ENCODE results near the gene MPPE1.
"Not testable (repeated sequence)": the region's sequence is repeated elsewhere in the genome, so short reads cannot be mapped to it uniquely, and the experiment has no call there.

MPPE1 gene, protein sequence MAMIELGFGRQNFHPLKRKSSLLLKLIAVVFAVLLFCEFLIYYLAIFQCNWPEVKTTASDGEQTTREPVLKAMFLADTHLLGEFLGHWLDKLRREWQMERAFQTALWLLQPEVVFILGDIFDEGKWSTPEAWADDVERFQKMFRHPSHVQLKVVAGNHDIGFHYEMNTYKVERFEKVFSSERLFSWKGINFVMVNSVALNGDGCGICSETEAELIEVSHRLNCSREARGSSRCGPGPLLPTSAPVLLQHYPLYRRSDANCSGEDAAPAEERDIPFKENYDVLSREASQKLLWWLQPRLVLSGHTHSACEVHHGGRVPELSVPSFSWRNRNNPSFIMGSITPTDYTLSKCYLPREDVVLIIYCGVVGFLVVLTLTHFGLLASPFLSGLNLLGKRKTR

DNA sequence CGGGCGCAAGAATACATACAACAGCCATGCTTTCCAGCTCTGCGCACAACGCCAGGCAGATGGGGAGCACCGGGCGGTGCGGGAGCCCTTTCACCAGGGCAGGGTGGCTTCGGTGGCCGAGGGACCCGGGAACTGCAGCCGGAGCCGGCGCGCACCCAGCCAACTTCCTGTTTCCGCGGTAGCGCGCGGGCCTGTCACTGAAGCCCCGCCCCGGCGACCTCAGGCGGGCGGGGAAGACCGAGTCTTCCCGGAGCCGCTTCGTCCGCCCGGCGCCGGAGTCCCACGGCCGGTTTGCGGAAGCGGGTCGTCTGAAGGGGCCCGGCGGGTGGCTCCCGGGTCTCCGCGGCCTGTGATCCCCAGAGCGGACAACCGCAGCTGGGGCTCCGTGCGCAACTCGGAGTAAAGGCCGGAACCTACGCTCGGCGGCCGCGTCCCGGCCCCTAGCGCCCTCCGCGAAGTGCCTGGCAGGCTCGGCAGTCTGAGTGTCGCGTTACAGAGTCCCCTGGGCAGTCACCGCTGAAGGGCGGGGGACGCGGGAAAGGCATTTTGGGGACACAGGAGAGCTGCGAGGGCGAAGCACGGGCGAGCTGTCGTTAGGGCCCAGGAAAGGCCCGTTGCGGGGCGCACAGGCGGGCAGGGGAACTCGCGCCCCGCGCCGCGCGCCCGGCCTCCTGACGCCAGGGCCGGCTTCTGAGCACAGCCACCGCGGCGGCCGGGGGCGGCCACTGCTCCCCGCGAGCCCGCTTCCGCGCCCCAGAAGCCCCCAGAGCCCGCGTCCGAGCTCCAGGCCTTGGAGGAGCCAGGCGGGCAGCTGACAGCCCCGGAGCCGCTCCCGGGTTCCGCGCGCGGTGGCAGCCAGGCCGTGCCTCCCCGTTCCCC is at the start of gene MPPE1:
TSS of gene MPPE1 (minus strand) at position 136 of the 879 bp plus-strand sequence. CDS start 11,053 bp downstream, outside the sequence.
- DNase-seq, result peak; percentile 76 to 83

DNA sequence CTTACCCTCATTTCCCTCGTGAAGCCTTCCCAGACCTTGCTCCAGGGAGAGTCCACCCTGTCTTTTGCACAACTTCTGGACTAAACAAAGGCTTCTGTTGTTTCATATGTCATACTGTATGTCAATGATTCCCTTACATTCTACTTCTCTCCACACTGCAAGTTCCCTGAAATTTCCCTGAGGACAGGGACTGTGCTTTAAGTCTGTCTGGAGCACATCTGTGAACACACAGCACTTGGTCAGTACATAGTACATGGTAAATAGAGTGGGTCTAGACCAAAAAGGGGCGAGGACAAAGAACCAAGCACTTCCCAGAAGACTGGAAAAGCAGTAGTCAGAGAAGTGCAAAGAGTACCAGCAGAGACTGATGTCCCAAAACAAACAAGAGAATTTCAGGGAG is 49.5 kb upstream of the MPPE1 start:
- DNase-seq, result no peak

DNA sequence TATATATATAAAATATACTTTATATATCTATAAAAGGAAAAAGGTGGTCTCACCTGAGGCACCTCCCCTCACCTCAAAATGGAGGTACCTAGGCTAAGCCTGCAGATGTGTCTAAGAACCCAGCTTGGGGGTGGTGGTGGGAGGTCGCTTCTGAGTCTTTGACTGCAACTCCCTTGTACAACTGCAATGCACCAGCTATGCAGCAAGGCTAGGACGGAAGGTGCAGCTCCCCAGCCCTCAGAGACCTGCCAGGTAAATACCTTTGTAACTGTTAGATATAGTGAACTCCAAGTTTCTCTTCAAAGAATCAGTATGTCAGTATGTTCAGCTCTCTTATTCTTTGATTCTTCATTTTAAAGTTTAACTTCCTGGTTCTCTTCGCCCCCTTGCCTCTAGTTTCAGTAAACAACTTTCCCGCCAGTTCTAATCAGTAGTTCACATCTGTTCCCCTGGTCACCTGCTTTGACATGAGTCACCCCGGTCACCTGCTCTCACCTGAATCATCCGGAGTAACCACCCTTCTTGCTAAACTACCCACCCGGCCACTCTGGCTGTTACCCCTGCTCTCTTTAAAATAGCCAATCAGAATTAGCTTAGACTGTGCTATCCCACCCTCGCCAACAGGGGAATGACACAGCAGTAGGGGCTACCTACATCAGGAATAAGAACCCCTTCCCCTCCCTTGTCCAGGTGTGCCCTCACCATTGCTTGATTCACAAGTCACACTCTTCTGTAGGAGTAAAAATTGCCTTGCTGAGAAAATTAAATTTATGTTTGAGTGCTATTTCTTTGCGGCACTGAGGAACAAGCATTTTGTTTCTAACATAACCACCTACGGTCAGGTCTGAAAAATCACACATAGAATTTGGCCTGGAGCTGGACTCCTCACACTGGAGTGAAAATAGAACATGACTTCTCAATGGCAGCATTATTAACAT is 48.5 kb upstream of the MPPE1 start:
- DNase-seq, result no peak

DNA sequence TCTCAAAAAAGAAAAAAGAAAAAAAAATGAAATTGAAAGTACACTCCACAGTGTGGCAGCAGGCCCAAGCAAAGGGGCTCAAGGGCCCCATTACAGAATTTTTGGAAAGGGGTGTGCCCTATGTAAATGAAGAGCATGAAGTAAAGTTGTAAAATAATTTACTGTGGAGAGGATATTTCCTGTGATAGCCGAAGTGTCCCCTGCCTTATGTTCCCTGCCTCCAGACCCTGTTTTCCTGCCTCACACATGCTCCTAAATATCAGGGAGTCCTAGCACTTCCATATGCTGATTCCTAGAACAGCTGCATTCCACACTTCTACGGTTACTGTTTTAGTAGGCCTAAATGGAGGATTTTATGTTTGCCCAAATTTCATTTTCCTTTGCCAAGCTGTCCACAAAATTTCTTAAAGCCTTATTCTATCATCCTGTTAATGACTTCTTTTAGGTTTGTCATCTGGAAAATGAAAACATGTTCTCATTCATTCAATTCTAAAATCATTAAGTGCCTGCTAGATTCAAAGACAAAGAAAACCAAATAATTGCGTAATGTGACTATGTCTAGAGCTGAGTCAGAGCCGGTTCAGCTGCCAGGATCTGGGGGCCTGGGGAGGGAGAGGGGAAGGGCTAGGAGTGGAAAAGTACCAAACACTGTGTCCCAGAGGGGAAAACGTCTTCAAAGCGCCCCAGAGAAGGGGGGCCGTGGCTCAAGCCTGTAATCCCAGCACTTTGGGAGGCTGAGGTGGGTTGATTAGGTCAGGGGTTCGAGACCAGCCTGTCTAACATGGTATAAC is 47.3 kb upstream of the MPPE1 start:
- peak in 1 of 2 donors; percentile 92 for DNase-seq

DNA sequence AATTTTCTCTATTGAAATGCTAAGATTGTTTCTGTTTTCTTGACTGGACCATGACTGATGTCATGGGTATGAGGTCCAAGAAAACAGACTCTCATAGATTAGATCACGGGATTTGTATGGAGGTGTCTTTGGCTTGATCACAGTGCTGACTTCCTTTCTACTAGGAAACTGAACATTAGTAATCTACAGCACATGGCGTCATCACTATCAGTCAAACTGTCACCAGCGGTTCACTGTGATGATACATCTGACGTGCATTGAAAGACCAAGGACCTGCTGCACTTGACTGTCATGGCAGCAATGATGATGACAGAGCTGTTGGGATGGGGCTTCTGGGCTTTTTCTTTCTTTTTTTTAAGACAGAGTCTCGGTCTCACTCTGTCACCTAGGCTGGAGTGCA is 45.0 kb upstream of the MPPE1 start:
- DNase-seq, result no peak

DNA sequence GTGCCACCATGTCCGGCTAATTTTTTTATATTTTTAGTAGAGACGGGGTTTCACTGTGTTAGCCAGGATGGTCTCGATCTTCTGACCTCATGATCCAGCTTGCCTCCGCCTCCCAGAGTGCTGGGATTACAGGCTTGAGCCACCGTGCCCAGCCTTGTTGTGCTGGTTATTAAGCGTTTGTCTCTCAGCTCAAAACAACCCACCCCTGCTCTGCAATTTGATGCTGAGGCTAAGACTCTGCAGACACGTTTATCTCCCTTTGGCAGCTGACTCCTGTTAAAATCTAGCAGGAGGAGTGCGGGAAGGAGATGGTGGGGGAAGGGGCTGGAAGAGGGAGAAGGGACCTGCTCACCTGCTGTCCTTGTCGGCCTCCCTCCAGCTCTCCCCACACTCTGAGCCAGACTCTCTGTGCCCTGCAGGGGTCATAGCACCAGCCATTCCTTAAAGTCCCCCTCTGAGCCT is 43.3 kb upstream of the MPPE1 start:
- no peak for DNase-seq

DNA sequence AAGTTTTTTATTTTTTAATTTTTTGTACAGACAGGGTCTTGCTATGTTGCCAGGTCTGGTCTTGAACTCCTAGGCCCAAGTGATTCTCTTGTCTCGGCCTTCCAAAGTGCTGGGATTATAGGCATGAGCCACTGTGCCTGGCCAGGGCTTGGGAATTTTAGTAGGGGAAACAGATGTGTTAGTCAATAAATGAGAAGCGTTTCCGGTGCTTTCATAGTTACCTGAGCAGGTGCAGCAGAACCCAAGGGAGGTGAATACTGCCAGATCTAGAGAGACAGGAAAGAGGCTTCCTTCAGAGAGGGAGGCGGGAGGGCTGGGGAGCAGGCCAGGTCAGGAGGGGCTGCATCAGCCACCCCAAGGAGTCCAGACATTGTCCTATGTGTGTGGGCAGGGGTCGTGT is 42.7 kb upstream of the MPPE1 start:
- no peak for DNase-seq

DNA sequence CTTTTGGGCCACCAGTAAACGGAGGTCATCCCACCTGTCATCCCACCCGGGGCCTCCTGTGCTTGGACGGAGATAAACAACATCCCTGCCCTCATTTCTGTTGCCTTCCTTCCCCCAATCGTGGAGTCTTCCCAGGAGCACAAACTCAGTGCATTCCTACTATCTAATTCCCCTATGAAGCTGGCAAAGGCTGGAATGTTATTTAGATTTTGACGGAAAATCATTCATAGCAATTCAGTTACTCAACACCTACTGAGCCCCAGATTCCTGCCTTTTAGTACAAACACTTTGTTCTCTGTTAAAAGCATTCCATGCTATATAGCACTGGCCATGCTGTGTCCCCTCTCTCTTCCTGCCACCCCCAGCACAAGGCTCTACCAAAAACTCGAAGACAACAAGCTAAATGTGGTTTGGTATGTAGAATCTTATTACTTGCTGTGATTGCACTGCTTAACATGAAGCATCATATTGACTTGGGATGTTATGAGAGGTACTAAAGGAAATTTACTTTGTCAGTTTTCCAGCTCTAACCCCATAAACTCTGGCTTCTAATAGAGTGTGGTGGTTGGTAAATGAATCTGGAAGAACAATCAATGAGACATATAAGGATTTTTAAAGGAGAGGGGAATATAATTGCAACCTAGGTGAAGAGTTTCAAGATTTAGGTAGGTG is 40.9 kb upstream of the MPPE1 start:
- DNase-seq, result no peak

DNA sequence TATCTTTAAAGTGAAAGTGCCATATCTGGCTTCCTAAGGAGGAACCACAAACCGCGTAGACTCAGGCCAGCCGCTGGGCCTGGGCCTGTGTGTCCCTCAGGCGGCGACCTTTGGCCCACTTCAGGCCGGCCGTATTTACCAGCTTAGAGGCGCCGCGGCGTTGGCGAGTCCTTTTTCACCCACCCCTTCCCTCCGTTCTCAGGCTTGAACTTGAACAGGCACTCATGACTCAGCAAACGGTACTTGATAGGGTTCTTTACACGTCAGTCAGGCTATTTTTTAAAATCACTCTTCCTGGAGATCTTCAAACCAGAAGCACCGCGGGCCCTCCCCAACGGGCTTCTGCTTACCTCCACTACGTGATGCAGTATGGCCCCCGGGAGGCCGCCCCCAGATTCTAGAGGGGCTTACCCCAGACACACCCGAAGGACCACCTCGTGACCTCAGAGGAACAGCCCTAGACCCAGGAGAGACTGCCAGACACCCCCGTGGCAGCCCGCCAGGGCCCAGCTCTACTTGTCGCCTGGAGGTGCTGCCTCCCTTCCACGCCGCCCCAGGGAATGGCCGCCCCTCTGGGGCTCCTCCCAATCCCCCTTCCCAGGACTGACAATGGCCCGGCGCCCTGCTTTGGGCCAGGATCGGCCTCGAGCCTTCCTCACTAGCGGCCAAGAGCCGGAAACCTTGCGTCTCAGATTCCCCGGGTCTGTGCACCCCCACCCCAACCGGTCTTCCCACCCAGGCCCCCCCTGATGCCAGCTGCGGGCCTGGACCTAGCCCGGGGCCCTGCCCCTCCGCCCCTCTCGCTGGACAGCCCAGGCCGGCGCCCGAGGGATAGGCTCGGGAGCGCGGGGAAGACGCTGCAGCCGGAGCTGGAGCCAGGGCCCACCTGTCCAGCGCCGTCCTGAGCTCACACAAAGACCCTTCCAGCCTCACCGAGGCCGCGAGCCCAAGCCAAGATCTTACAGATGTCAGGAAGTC is 39.4 kb upstream of the MPPE1 start:
- peak; percentile 87 to 99 for DNase-seq

DNA sequence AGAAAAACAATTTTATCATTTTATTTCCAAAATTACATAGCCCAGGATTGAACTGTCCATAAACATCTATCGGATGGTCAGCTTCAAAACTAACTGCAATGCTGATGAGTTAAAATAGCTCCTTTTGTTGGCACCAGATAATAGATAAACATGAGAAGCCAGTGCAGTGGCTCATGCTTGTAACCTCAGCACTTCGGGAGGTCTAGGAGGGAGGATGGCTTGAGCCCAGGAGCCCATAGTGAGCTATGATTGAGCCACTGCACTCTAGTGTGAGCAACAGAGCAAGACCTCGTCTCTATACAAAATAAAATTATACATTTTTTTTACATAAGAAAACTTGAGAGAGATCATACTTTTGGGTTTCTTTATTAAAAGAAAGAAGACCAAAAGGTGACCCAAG is 38.6 kb upstream of the MPPE1 start:
- no peak for DNase-seq

DNA sequence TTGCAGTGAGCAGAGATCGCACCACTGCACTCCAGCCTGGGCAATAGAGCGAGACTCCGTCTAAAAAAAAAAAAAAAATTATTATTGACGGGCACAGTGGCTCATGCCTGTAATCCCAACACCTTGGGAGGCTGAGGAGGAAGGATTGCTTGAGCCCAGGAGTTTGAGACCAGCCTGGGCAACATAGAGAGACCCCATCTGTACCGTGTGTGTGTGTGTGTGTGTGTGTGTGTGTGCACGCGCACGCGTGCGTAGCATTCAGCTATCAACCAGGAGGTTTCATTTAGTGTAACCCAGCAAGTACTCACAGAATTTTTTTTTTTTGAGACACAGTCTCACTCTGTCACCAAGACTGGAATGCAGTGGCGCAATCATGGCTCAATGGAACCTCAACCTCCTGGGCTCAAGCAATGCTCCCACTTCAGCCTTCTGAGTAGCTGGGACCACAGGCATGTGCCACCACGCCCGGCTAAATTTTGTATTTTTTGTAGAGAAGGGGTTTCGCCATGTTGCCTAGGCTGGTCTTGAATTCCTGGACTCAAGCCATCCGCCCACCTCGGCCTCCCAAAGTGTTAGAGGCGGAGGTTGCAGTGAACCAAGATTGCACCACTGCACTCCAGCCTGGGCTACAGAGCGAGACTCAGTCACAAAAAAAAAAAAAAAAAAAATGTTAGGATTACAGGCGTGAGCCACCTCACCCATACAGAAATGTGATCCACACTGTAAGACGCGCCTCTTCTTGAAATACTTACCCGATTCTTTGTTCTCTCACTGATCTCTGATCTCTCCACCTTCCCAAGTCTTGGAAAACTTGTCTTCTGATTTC is 37.9 kb upstream of the MPPE1 start:
- DNase-seq, result not testable (repeated sequence)

DNA sequence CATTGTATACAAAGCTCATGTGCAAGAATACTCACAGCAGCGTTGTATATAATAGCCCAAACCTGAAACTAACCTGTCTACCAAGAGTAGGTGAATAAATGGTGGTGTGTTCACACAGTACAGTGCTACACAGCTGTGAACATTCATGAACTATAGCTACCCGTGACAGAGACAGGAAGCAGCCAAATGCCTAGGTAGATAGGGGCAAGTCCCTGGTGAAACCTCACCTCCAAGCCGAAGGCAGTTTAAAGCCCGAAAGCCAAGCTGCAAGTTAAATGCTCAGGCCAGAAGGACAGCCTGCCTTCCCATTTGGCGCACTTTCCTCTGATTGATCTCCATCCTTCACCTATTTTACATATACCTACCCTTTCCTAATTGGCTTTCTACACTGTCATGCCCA is 36.7 kb upstream of the MPPE1 start:
- no peak for DNase-seq

DNA sequence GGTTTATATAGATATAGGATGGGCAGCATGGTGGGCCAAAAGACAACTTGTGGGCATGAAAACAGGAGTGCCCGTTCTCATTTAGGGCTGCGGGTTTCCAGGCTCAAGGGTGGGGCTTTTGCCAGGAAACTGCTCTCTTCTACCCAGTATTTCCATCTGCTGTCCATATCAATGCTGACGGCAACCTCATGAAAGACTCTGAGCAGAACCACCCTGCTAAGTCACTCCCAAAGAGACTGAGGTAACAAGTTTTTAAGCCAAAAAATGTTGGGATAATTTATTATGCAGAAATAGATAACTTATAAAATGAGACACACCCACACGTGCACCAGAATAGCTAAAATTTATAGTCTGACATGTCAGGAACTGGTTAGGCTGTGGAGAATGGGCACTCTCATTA is 36.1 kb upstream of the MPPE1 start:
- DNase-seq, result no peak

DNA sequence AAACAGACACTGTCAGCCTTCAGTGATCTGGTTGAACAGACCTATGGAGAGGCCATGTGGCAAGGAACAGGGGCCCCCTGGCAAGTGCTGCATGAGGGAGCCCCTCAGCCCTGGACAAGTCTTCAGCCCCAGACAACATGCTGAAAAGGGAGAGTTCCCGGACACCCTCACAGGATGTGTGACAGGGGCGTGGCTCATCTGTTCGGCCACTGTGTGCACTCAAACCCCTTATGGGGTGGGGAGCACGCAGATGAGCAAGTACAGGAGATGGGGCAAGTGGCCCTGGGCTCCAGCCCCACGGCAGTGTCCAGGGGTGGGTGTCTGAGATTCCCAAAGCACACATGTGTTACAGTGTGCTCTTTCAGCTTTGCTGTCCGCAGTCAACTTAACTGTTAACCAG is 35.4 kb upstream of the MPPE1 start:
- DNase-seq, result no peak

DNA sequence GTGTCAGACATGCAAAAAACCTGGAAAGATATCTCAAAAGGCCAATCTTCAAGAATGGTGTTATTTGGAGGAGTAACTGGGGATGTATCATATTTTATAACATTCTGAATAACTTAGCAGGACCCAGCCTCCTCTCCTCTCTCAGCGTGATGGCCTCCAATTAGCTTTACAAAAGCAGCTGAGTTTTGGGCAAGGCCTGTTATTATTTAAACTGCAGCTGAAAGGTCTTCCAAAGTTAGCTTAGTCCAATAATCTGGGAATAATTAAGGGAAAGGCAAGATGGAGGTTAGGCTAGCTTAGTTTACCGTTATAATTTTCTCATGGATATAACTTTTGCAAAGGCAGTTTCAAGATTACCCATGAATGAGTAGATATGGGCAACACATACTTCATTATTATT is 32.8 kb upstream of the MPPE1 start:
- no peak for DNase-seq

DNA sequence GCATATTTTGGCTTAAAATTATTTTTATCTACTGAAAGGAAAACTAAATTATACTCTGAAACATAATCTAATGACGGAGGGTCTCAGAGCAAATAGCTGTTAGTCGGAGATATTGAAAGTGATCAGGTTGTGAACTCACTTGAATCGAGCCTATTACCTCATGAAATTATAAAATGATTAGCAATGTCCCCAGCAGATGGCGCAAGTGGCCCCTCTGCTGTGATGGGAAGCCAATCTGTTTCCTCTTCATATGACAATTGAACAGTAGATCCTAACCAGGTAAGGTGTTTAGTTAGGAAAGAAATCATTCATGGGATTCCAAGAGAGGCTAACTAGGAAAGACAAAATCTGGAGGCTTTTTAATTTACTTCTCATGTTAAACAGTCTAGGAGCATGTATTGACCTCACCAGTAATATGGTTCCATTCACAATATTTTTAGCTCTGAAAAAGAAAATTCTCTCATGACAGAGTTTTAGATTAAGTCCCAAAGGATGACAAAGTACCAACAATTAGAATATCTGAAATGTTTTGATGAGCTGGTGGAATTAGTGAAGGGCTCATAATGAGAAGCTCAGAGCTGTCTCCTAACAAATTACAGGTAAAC is 29.9 kb upstream of the MPPE1 start:
- peak; percentile 8 to 58 for DNase-seq

DNA sequence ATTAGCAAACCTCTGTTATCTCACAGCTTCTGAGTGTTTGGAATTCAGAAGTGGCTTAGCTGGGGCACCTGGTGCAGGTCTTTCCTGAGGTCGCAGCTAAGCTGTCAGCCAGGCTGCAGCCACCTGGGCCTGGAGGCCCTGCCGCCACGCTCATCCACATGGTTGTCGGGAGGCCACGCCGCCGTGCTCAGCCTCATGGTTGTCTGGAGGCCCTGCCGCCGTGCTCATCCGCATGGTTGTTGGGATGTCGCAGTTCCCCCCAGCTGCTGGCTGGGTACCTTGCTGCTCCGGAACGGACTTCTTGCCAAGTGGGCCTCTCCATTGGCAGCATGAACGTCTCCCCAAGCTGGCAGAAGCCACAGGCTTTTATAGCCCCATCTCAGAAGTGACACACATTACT is 24.3 kb upstream of the MPPE1 start:
- DNase-seq, result no peak

DNA sequence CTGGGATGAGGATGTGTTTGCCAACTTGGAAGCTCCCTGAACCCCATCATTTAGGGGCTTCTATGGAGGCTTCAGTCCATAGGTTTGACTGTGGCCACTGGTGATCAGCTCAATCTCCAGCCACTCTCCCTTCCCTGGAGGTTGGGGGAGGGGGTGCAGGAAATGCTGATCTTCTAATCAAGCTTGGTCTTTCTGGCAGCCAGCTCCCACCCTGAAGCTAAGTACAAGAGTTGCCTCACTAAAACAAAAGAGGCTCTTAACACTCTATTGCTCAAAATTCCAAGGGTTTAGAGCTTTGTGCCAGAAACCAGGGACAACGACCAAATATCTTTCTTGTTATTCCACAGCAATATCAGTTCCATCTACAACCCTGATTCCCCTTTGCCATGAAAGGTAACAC is 19.4 kb upstream of the MPPE1 start:
- DNase-seq, result no peak

Measured in bone marrow (tissue), 2 donors.